Sigmoid colon (tissue), 7 donors: ENCODE data around the gene SLFNL1. TPM values are rescaled to one million over a fixed set of nuclear protein-coding genes. Genes with fewer than 3 reads are reported as not detected.

Experiments
- DNase-seq: peaks from one replicate; pipeline ENCODE4 v3.0.0-alpha.2; 2019
- H3K27ac ChIP-seq, 4 donors: fragments of 200-600 bp; sonication (generic); one replicate each; pipeline ENCODE4 v1.5.1; 2016 to 2019; ENCODE audit warnings: mild to moderate bottlenecking in 1 of 4
- H3K27me3 ChIP-seq, 3 donors: fragments of 200-600 bp; sonication (generic); one replicate each; pipeline ENCODE4 v1.5.1; 2019; ENCODE audit warnings: mild to moderate bottlenecking in 1 of 3
- H3K36me3 ChIP-seq, 4 donors: fragments of 200-600 bp; sonication (generic); one replicate each; pipeline ENCODE4 v1.5.1; 2016 to 2019
- H3K4me1 ChIP-seq, 4 donors: fragments of 200-600 bp; sonication (generic); one replicate each; pipeline ENCODE4 v1.5.1; 2017 to 2019
- H3K4me3 ChIP-seq, 4 donors: fragments of 200-600 bp; sonication (generic); one replicate each; pipeline ENCODE4 v1.5.1; 2017 to 2019; ENCODE audit warnings: mild to moderate bottlenecking in 2 of 4, moderate library complexity in 1 of 4
- H3K9me3 ChIP-seq, 4 donors: fragments of 200-600 bp in 3 of 4; sonication (generic) in 3 of 4; one replicate each; pipeline versions ENCODE4 v1.5.1 to v1.6.1; 2013 to 2019
- CTCF ChIP-seq, 4 experiments: fragments of 450-650 bp in 3 of 4; fragments of 200-600 bp in 1 of 4; IDR thresholded peaks; one replicate each; pipeline ENCODE4 v1.5.1; 2016 to 2019; ENCODE audit warnings: antibody characterized with exemption in 4 of 4, mild to moderate bottlenecking in 3 of 4, moderate library complexity in 2 of 4
- EP300 ChIP-seq, 4 donors: sonication (generic); formaldehyde crosslinking; IDR thresholded peaks; one replicate each; pipeline ENCODE4 v1.6.1; 2017; ENCODE audit warnings: antibody characterized with exemption in 4 of 4
- POLR2A ChIP-seq, 2 donors: fragments of 450-650 bp; IDR thresholded peaks; one replicate each; pipeline ENCODE4 v1.6.1; 2016; ENCODE audit warnings: antibody characterized with exemption in 2 of 2, mild to moderate bottlenecking in 2 of 2, moderate library complexity in 2 of 2
- POLR2AphosphoS5 ChIP-seq, 4 donors: sonication (generic); formaldehyde crosslinking; IDR thresholded peaks; one replicate each; pipeline ENCODE4 v1.6.1; 2017; ENCODE audit warnings: antibody characterized with exemption in 4 of 4
- WGBS, 2 donors: extraction: QIAGEN DNeasy Blood & Tissue Kit; methylation state at CpG; one replicate each; pipeline ENCODE4 v1.1.7; 2013; 5-methylcytosine and 5-hydroxymethylcytosine counted together
- intact Hi-C: fragments of 100-400 bp; cut with DNase I; formaldehyde crosslinking; loops from one replicate; pipeline ENCODE4 v1.15.1; 2023
- polyA plus RNA-seq, 3 donors: library from polyadenylated mRNA; stranded (reverse); fragments of 200-250 nt; gene quantifications; one replicate each; pipeline ENCODE4 v1.2.3, GENCODE V29; 2013
- total RNA-seq, 4 donors: library from RNA; depleted of rRNA; stranded (reverse); fragments of >200 nt; gene quantifications; one replicate each; pipeline ENCODE4 v1.1.0, GENCODE V29; 2016
- donor health status: healthy with polysubstance abuse.
- donor health status: Bipolar disorder and iron deficiency.
- donor health status: healthy.

SLFNL1 gene
- total and polyA plus RNA-seq, 7 donors: 0.28 to 0.99 (median 0.36) TPM; not detected in 2

- Histone ChIP-seq H3K27ac (peak overlapping the region in 1 of 4 donors; percentile 18), H3K36me3 (peaks cover 3 to 79% (median 39%) of the 10 kb centered on the region in 4 donors), H3K4me1 (peaks cover 0 to 17% (median 7%) of the 10 kb centered on the region in 4 donors), H3K4me3 (no peak overlapping the region), H3K27me3 (no peaks in the 10 kb centered on the region), H3K9me3 (no peaks in the 10 kb centered on the region)
- 51 to 75% methylated on average over 8 of the region's 8 CpGs for WGBS, 2 donors
- DNase-seq: no peak
- intact Hi-C loops: no loop called here
- TF ChIP-seq POLR2A (IDR thresholded peaks at IDR 0.05) (no peak), CTCF (IDR thresholded peaks at IDR 0.05) (no peak), POLR2AphosphoS5 (IDR thresholded peaks at IDR 0.05) (no peak)
Measured at GRCh38 chr1:41014871-41015270, 6.7 kb downstream of the SLFNL1 start.

- intact Hi-C loops: no loop called here
- Histone ChIP-seq H3K27ac (peak overlapping the region in 1 of 4 donors; percentile 33), H3K4me3 (no peak overlapping the region), H3K4me1 (peaks cover 0 to 17% (median 7%) of the 10 kb centered on the region in 4 donors), H3K9me3 (no peaks in the 10 kb centered on the region), H3K36me3 (peaks cover 9 to 81% (median 49%) of the 10 kb centered on the region in 4 donors), H3K27me3 (no peaks in the 10 kb centered on the region)
- DNase-seq: no peak
- 80 to 96% methylated on average over 7 of the region's 7 CpGs for WGBS, 2 donors
- no peak for TF ChIP-seq POLR2A (IDR thresholded peaks at IDR 0.05)
- no peak for TF ChIP-seq CTCF (IDR thresholded peaks at IDR 0.05)
- no peak for TF ChIP-seq POLR2AphosphoS5 (IDR thresholded peaks at IDR 0.05)
- TF ChIP-seq EP300 (IDR thresholded peaks at IDR 0.05): no peak
Measured at GRCh38 chr1:41013796-41014195, 7.7 kb downstream of the SLFNL1 start.

GRCh38 chr1:41013024-41013423 lies 8.5 kb downstream of the SLFNL1 start:
- Histone ChIP-seq H3K4me1 (peaks cover 0 to 17% (median 7%) of the 10 kb centered on the region in 4 donors), H3K36me3 (peaks cover 15 to 85% (median 52%) of the 10 kb centered on the region in 4 donors), H3K27me3 (no peaks in the 10 kb centered on the region), H3K27ac (no peak overlapping the region), H3K9me3 (no peaks in the 10 kb centered on the region), H3K4me3 (no peak overlapping the region)
- no peak for DNase-seq
- 81 to 93% methylated on average over 6 of the region's 6 CpGs for WGBS, 2 donors
- TF ChIP-seq EP300 (IDR thresholded peaks at IDR 0.05) (no peak), POLR2AphosphoS5 (IDR thresholded peaks at IDR 0.05) (no peak), POLR2A (IDR thresholded peaks at IDR 0.05) (no peak), CTCF (IDR thresholded peaks at IDR 0.05) (no peak)
- intact Hi-C loops: no loop called here

GRCh38 chr1:41010345-41010744 lies 11.2 kb downstream of the SLFNL1 start:
- H3K4me3 ChIP-seq: no peak overlapping the region
- WGBS, 2 donors: 65 to 83% methylated on average over 1 of the region's 1 CpG
- intact Hi-C loops: no loop called here
- H3K9me3 ChIP-seq: no peaks in the 10 kb centered on the region
- DNase-seq: no peak
- H3K27me3 ChIP-seq: no peaks in the 10 kb centered on the region
- no peak for TF ChIP-seq POLR2A (IDR thresholded peaks at IDR 0.05)
- no peak for TF ChIP-seq POLR2AphosphoS5 (IDR thresholded peaks at IDR 0.05)
- no peak for TF ChIP-seq EP300 (IDR thresholded peaks at IDR 0.05)
- no peak for TF ChIP-seq CTCF (IDR thresholded peaks at IDR 0.05)
- no peak overlapping the region for H3K27ac ChIP-seq
- peaks cover 15 to 89% (median 60%) of the 10 kb centered on the region in 4 donors for H3K36me3 ChIP-seq
- peaks cover 0 to 16% (median 4%) of the 10 kb centered on the region in 4 donors for H3K4me1 ChIP-seq

- Histone ChIP-seq H3K36me3 (peaks cover 15 to 96% (median 62%) of the 10 kb centered on the region in 4 donors), H3K27ac (no peak overlapping the region), H3K4me1 (peaks cover 0 to 15% (median under 1%) of the 10 kb centered on the region in 4 donors), H3K4me3 (no peak overlapping the region), H3K27me3 (no peaks in the 10 kb centered on the region), H3K9me3 (no peaks in the 10 kb centered on the region)
- WGBS, 2 donors: 95 to 96% methylated on average over 8 of the region's 8 CpGs
- intact Hi-C loops: no loop called here
- TF ChIP-seq POLR2AphosphoS5 (IDR thresholded peaks at IDR 0.05) (no peak), POLR2A (IDR thresholded peaks at IDR 0.05) (no peak), CTCF (IDR thresholded peaks at IDR 0.05) (no peak)
- no peak for DNase-seq
Measured at GRCh38 chr1:41009466-41009865, 12.1 kb downstream of the SLFNL1 start.
